Activated naive CD4-positive, alpha-beta T cell treated with Interleukin-2 at 50 U/mL for 16 hours (primary cell): ENCODE measurements around the gene RAB3B.

ENCODE experiments used
- DNase-seq: peaks from one replicate; pipeline ENCODE4 v3.0.0-alpha.2; 2020

Gene RAB3B

DNA sequence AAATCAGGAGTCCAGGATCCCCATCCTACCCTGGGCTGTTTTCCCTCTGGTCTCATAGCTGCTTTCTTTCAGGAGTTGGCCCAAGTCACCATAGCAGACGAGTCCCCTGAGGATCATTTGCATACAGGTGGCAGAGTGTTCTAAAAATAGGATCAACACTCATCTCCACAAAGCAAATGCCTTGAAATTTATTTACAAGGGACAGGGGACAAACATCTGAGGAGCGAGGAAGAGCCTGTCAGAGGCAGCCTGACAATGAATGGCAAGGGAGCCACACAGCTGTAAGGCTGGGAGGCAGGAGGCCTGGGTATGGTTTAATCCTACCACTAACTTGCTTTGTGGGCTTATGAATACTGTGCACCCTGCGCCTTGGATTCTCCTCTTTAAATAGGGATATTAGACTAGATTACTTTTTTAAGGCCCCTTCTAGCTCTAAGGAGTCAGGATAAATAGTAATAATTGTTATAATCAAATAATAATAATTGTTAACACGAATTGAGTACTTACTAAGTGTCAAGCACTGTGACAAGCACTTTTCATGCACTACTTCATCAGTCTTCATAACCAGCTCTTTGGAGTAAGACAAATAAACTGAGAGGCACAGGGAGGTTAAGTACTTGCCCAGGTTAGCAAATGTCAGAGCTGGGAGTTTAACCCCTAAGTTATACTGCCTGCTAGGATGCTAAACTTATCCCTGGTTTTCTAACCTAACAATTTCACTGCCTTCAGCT, 34.5 kb downstream of the RAB3B start:
- DNase-seq, result no peak

DNA sequence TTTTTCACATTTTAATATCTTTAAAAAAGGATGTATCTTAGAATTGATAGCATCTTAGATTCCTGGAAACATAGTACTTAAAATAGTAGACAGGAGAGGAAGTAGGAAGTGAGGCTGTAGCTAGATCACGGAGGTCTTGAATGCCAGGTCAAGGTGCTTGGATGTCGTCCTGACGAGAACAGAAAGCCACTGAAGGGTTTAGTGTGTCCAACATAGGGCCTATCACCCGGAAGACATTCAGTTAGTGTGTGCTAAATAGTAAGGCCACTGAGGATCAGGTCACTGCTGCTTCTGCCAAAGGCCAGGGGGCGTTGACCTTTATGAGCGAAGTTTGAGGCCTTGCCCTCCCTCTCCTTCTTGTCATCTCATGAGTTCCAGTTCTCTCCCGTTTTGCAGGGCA, 35.7 kb downstream of the RAB3B start:
- DNase-seq, result no peak

DNA sequence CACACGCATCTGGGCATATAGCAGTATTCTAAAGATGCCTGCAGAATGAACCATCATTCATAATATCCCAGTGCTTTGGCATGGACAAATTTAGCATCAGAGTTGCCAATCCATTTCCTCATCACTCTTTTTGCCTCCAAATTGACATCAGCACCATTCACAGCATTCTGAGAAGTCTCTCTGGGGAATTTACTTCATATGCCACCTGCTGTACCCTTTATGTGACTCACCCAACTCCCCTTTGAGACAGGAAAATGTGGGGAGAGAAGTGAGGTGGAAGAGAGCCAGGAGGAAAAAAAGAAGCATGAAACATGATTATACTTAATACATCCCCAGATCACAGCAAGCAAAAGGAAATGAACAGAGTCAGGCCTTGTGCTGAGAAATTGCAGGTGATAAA, 37.4 kb downstream of the RAB3B start:
- no peak for DNase-seq

DNA sequence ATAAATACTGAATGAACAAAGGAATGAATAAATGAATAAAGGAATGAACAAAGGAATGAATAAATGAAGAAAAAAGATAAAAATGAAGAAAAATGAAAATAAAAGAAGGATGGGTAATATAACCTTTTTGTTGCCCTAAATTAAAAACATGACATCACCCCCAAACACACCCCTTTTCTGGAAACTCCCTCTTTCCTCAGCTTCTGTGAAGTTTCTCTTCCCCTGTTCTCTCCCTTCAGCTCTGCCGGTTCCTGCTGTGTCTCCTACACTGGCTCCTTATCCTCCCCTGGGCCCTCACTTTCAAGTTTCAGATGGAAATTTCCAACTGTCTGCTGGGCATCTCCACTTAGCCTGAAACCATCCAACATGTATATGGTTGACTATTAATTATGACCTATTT, 37.9 kb downstream of the RAB3B start:
- no peak for DNase-seq

DNA sequence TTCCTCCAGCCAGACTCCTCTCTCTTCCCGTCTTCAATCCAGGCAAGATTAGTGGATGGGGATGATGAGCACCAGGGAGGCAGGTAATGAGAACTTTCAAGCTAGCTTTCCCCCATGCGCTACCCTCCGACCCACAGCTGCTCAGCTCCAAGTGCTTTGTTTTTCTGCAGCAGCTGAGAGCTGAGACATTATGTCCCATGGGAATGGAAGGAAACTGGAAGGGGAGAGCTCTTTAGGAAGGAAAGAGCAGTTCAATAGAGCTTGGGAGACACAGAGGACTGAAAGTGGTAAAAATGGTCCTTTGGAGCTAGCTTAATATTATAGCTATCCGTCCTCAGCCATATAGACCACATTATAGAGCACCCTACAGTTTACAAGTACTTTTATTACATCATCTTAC, 39.8 kb downstream of the RAB3B start:
- DNase-seq, result no peak

DNA sequence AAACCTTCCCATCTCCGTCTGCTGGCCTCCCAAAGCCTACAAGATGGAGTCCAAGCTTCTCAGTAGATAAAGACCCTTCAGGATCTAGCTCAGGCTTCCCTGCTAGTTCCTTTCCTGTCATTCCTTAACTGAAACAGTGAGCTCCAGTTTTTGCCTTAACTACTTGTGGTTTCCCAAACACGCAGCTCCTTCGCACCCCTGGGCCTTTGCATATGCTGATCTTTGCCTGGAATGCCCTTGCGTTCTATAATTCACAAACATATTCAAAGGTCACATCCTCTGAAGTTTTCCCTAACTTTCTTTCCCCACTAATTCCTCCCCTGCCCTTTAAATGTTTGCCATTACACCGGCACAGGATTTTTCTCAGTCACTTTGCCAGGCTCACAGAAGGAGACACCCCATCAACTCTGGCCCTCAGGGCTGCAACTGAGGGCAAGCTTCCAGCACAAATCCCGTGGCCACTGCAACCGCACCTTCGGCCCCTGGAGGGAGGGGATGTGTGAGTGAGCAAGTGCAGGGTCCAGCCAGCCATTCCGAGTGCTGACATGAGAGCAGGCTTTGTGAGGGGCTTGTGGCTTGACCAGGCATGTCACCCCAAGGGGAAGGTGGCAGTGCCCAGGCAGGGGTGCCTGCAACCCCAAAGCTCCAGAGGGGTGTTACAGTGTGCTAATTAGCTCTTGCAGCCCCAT, 41.3 kb downstream of the RAB3B start:
- DNase-seq, result no peak

DNA sequence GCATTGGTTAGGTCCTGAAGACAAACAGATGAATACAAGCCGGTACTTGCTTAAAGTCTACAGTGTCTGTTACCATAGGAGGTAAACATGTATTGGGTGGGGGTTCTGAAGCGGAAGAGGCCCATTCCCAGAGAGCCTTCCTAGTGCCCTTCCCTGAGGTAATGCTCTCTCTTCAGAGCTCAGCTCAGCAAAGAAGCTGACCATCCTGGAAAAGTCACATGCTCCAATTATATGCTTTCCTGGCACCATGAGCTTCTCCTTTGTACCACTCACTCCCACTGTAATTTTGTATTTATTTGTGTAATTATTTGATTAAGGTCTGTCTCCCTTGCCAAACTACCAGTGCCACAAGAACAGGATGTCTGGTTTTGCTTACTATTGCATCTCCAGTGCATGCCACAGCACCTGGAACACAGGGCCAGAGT, 42.0 kb downstream of the RAB3B start:
- DNase-seq, result no peak

DNA sequence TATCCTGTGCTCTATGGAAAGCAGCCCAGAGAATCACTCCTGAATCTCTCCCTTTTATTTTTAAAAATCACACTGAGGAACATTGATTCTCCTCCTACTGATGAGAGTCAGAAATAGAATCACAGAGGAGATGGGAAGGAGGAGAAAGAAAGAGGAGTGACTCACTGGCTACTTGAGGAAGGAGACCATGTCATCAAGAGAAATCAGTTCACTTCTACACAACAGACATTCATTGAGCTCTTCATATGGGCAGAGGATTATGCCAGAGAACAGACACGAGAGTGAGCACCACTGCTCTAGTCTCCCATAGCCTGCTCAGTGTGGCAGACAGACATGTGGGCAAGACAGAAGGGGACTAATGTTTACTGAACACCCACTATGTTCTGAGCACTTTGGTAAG, 44.2 kb downstream of the RAB3B start:
- DNase-seq, result no peak

DNA sequence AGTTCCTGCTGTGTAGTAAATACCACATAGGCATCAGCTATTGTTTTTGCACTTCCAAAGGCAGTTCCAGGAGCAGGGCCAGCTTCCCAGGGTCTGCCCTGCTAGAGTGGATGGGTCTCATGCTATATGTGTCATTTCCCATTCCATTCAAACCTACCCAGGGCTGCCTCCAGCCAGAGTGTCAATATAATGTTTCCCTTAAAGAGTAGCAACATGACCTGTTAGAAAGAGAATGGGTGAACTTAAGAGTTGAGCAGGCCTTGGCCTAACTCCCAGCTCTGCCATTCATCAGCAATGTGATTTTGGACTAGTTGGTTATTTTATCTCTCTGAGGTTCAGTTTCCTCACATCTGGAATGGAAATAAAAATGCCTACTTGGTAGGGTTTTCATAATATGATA, 44.9 kb downstream of the RAB3B start:
- no peak for DNase-seq

DNA sequence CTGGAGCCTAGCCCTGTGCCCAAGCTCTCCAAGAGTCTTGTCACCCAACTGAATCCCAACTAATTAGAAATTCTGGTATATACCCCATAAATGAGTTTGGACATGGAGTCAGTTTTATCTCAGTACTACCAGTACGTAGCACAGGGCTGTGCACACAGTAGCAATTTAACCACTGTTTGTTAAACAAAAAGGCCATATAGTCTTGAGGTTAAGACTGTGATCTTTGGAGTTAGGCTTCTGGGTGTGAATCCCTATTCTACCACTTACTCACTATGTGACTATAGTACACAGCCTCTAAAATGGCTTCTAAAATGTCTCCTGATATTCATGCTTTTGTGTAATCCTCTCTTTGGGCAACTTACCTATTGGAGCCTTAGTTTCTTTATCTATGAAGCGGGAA, 48.2 kb downstream of the RAB3B start:
- no peak for DNase-seq

DNA sequence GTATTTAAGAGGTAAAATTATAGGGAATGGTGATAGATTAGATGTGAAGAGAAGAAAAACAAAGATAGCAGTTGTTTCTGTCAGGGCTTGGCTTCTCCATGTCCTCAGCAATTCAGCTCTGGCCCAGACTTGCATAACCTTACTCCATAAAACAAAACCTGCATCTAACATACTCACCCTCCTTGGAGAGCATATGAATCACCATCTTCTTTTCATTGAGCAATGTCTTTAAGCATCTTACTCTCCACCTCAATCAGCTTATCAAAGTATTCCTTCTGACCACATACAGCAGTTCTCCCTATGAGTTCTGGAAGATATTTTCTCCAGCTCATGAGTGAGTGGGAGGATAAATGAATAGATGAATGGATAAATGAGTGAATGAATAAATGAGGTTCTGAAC, 49.0 kb downstream of the RAB3B start:
- no peak for DNase-seq

DNA sequence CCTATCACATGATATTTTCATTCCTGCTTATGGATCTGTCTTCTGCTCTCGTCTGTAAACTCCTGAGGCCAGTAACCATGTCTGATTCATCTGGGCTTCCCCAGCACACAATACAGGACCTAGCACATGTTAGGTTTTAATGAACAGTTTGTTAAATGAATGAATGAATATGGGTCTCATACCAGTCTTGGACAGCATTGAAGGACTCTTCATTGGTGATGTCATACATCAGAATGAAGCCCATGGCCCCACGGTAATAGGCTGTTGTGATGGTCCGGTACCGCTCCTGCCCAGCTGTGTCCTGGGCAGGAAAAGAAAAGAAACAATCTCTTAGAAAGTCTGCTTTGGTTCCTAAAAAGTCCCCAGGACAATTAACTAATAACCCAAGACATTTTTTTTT, 53.4 kb downstream of the RAB3B start:
- DNase-seq, result no peak

DNA sequence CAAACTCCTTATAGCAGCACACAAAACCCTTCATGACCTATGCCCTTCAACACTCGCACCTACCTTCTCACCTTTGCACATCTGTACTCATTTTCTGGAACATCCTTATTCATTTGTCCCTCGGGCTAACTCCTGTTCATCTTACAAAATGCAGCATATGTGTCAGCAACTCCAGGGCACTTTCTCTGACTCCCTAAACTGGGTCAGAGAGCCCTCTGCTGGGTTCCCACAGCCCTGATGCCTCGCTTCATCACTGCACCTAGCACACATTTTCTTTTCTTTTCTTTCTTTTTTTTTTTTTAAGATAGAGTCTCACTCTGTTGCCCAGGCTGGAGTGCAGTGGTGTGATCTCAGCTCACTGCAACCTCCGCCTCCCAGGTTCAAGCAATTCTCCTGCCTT, 54.0 kb downstream of the RAB3B start:
- no peak for DNase-seq

DNA sequence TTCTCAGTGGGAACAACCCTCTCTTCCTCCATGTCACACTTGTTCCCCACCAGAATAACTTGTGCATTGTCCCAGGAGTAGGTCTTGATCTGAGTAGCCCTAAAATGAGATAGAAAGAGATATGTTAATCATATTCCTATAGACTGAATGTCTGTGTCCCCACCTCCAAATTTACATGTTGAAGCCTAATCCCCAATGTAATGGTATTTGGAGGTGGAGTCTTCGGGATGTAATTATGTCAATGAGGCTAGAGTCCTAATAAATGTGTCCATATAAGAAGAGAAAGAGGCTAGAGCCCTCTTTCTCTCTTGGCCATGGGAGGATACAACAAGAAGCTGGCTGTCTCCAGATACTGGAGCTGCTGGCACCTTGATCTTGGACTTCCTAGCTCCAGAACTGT, 57.2 kb downstream of the RAB3B start:
- no peak for DNase-seq

DNA sequence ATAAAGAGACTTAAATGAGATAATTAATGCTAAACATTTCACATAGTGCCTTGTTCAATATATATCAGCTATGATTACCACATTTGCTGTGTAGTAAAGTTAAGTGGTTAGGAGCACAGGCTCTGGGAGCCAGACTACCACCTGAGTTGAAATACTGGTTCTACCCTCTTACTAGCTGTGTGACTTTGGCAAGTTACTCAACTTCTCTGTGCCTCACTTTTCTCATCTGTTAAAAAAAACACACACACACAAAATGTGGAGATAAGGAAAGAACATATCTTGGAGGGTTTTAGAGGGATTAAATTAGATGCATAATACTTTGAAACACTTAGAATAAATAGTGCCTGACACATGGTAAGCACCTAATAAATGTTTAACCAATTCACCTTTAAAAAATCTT, 60.2 kb downstream of the RAB3B start:
- no peak for DNase-seq

DNA sequence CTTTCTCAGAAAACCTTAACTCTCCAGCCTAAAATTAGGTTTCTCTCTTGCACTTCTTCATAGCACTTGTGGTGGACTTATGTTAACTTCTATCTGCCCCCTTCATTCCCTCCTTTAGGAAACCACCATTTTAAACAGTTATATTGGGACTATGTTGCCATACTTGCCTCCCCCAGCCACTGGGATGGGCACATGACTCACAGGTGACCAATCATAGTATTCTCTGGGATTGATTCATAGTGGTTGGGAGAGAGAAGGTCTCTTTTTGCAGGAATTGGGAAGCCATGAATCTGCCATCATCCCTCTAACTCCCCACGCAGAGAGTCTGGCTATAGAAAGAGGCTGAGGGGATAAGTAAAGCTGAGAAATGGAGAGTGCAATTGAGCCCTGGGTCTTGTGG, 61.6 kb downstream of the RAB3B start:
- DNase-seq, result no peak

DNA sequence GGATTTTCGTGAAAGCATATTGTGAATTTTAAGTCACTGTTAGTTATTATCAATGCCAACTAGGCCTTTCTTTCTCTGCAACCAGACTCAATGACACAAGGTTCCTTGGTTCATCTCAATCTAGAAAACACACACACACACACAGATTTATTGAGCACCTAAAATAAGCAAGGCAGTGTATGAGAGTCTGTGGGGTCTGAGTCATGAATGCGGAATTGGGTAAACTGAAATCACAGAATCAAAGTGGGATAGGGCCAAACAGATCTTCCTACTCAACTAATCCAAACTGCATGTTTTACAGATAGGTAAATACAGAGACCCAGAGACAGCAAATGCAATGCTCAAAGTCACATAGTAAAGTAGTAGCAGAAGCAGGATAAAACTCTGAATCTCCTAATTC, 63.5 kb downstream of the RAB3B start:
- no peak for DNase-seq

DNA sequence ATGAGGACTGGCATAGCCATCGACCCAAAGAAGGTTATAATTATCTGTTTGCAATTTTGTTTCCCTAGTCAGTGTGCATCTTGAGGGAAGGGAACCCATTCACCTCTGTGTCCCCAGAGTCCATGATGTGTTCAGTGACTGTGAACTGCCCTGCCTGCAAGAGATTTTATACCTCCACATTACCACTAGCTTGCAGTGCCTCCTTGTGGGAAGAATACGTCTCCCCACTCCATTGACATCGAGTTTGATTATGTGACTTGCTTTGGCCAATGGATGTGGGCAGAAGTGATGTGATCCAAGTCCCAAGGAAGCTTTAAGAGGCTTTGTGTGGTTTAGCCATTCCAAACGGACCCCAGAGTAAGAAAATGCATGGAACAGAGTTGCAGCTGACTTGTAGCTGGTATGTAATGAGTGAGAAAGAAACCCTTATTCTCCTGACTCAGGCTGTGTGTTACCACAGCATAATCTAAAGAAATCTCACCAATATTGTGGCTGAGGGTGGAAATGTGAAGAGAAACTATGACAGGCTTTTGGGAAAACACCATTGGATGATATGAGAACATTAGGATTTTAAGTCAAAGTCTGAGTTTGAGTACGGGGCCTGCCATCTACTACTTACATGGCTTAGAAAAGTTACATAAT, 64.2 kb downstream of the RAB3B start:
- DNase-seq, result no peak

DNA sequence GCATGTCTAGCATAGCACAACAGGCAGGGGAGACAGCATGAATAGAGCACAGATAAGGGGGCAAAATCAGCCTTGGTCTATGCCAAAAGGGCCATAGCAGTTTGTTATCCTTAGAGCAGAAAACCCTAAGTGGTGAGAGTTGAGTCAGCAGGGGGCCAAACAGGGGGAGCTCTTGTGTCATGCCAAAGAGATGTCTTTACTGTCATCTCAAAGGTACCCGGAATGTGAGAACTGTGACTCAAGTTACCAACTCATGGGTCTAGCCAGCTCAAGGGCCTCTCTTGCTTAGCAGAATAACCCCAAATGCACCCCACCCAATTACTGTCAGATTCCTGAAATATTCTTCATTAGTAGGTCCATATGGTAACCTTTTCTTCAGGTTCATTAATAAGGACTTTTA, 66.0 kb downstream of the RAB3B start:
- DNase-seq, result peak; percentile 3

DNA sequence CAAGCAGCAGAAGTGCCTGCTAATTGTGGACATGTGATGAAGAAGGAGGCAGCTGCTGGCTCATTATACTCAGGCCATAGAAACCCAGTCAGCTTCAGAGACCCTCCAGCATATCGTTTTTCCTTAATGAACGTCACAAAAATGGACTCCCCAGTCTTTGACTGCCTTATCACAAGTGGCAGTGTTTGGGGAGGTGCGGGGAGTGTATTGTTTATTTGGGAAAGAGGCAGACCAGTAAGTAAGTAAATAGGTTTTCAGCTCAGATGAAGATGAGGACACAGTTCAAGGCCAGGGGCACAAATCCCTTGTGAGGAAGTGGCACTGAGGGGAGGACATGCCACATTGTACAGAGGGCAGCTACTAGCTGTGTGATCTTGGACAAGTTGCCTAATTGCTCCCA, 68.5 kb downstream of the RAB3B start:
- DNase-seq, result no peak

DNA sequence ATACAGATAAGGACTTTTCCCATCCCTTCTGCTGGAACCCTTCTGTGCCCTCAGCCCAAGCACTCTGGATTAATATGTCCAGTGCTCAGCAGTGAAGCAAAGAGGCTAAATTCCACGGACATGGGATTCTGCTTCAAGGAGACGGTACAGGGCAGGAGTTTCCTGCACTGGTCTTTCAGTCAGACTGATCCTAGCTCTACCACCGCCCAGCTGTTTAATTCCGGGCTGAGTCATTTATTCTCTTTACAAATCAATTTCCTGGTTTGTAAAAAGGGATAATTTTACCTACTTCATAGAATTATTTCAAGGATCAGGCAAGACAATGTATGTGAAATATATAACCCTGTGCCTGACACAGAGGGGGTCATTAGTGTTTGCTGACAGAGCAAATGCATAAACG, 70.4 kb downstream of the RAB3B start:
- no peak for DNase-seq

DNA sequence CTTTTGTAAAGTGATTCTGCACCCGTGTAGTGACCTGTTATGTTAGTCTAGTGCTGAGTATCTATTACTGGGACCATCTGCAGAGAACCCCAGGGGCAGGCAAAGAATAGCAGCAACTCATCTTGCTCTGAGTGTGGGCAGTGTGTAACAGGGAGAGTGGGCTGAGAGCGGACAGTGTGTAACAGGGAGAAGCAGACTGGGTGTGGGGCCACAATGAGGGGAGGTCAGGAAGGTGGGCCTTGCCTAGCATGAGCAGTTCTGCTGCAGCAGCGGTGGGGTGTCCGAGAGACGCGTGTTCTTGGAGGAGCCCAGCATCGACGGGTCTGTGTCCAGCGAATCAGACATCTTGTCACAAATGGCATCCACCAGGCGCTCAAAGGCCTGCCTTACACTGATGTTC, 70.8 kb downstream of the RAB3B start:
- no peak for DNase-seq

DNA sequence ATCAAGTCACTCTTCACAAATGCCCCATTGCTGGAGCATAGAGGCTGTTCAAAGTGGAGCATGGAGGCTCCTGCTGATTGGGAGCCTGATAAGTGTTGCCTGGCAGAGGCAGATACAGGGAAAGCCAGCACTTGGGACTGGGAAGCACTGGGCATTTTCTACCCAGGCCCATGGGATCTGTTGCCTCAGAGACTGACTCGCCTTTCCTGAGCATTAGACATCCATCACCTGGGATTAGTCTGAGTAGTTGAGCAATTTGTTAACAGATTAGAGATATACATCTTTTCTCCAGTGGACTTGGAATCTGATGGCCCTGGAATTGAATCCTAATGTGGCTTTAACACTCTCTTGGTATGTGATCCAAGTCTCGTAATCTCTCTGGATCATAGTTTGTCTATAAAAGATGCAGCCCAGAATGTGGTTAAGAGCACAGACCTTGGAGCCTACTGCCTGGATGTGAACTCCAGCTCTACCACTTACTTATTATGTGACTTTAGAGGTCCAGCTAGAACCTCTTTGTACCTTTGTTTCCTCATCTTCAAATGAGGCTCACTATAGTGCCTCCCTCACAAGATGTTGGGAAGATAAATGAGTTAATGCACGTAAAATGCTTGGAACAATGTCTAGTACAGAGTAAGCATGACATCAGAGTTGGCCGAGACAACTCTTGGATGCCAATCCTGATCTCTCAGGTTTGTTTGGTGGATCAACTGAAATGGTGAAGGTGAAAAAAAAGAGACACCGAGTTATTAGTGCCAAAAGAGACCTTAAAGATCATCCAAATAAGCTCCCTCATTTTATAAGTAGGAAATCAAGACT, 73.7 kb downstream of the RAB3B start:
- no peak for DNase-seq

DNA sequence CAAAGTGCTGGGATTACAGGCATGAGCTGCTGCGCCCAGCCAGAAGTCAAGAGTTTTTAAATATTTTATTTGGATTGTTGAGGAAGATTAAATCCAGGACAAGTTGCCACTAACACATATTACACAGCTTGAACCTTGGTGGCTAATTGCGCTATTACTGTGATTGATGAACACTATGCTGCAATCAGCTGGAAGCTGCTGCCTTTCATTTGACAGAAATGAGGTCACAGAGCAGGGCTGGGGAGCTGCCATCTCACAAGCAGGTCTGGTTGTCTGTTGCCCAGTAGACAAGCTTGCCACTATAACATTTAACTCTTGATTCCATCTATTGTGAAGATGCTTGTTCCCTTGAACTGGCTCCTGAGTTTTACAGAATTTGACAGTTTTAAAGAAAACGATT, 74.5 kb downstream of the RAB3B start:
- no peak for DNase-seq
